Panc1 (cell line): Measurements from ENCODE around the gene KAZN. TPM values are rescaled to one million over a fixed set of nuclear protein-coding genes. Genes with fewer than 3 reads are reported as not detected.

Experiments
- ATAC-seq: fragments of 200-7000 bp; cut with Tn5 transposase; 2 replicates; pipeline ENCODE4 v1.9.1; 2020; ENCODE audit warnings: mild to moderate bottlenecking, moderate library complexity
- BruUV-seq: library from RNA; stranded (reverse); fragments of 400-500 nt; replicated peaks from 2 replicates; lab custom pipeline; 2021; lab: Mats Ljungman, UMichigan
- CTCF ChIA-PET: fragments of 300-600 bp; sonication (Branson Sonifier 250); formaldehyde crosslinking; loops from one replicate; lab custom pipeline; 2022; ENCODE audit warnings: antibody characterized with exemption; lab: Charles Lee
- POLR2A ChIA-PET: fragments of 300-600 bp; sonication (Branson Sonifier 250); formaldehyde crosslinking; loops from one replicate; lab custom pipeline; 2022; ENCODE audit warnings: antibody characterized with exemption; lab: Charles Lee
- DNase-seq: peaks from one replicate; pipeline ENCODE4 v3.0.0-alpha.2; 2010; ENCODE audit warnings: low read depth, low spot score
- H3K27ac ChIP-seq: 2 replicates; pipeline ENCODE4 v1.5.1; 2011; ENCODE audit warnings: mild to moderate bottlenecking, low read length, inconsistent platforms
- H3K27me3 ChIP-seq: fragments of 200-500 bp; sonication (Bioruptor generic); 2 replicates; pipeline ENCODE4 v1.6.0; 2014; ENCODE audit warnings: low read length, inconsistent platforms; ENCODE audit not compliant: control insufficient read depth, insufficient read depth
- H3K36me3 ChIP-seq: fragments of 200-500 bp; sonication (Bioruptor generic); 2 replicates; pipeline ENCODE4 v1.5.1; 2014; ENCODE audit warnings: inconsistent platforms, mild to moderate bottlenecking, low read length, moderate library complexity; ENCODE audit not compliant: control insufficient read depth, insufficient read depth
- H3K4me1 ChIP-seq: 2 replicates; pipeline ENCODE4 v1.5.1; 2011; ENCODE audit warnings: inconsistent platforms, mild to moderate bottlenecking, low read length, moderate library complexity; ENCODE audit not compliant: control insufficient read depth, insufficient read depth
- H3K4me3 ChIP-seq, 2 experiments: 2 replicates each; pipeline ENCODE4 v1.5.1; 2011 to 2012; ENCODE audit warnings: low read depth in 2 of 2, low read length in 2 of 2, mild to moderate bottlenecking in 2 of 2, inconsistent platforms in 1 of 2, moderate library complexity in 1 of 2
- H3K9me3 ChIP-seq: fragments of 200-500 bp; sonication (Bioruptor generic); 2 replicates; pipeline ENCODE4 v1.5.1; 2014; ENCODE audit warnings: low read depth, mild to moderate bottlenecking, inconsistent platforms, low read length, moderate library complexity; ENCODE audit not compliant: control insufficient read depth, insufficient read depth
- CTCF ChIP-seq: fragments of 450-650 bp; IDR thresholded peaks from 2 replicates; pipeline ENCODE4 v1.5.1; 2017; ENCODE audit warnings: mild to moderate bottlenecking
- POLR2AphosphoS5 ChIP-seq: IDR thresholded peaks from 2 replicates; pipeline ENCODE4 v1.6.1; 2012; ENCODE audit warnings: mild to moderate bottlenecking, low read depth, low read length, moderate library complexity
- REST ChIP-seq, 2 experiments: IDR thresholded peaks; 2 replicates each; pipeline ENCODE4 v1.6.1; 2011 to 2012; ENCODE audit warnings: low read depth in 2 of 2, control low read depth in 1 of 2, low read length in 1 of 2, mild to moderate bottlenecking in 1 of 2, moderate library complexity in 1 of 2; ENCODE audit not compliant: insufficient read depth in 1 of 2
- SIN3A ChIP-seq: IDR thresholded peaks from 2 replicates; pipeline ENCODE4 v1.6.1; 2012; ENCODE audit warnings: low read depth, mild to moderate bottlenecking, low read length, moderate library complexity, borderline replicate concordance; ENCODE audit not compliant: insufficient read depth
- TCF7L2 ChIP-seq: IDR thresholded peaks from 2 replicates; pipeline ENCODE4 v1.6.1; 2011; ENCODE audit warnings: mild to moderate bottlenecking, low read depth, low read length, inconsistent platforms
- in situ Hi-C: cut with HindIII; loops from 2 replicates; pipeline ENCODE4 v1.10.0; 2016; ENCODE audit warnings: low sequenced_read_pairs, low pct_unique_long_range_greater_than_20kb
- intact Hi-C: fragments of 100-400 bp; cut with micrococcal nuclease; formaldehyde crosslinking; loops from one replicate; pipeline ENCODE4 v1.10.0; 2022; ENCODE audit not compliant: unreplicated experiment
- total RNA-seq: library from RNA; stranded (reverse); gene quantifications from one replicate; pipeline ENCODE4 v1.2.1, GENCODE V29; 2021; ENCODE audit not compliant: unreplicated experiment

KAZN gene
- total RNA-seq, 1 experiment from 2014 or later: 6.6 TPM

GRCh38 chr1:14738235-14738634 is 139.8 kb downstream of the KAZN start:
- in situ Hi-C loops: no loop called here
- intact Hi-C loops: no loop called here
- no peak for TF ChIP-seq REST (IDR thresholded peaks at IDR 0.05; ENCODE audit: insufficient read depth in 1 of 2, low read depth in 2 of 2, low read length in 1 of 2)
- TF ChIP-seq POLR2AphosphoS5: no peak
- no peak for TF ChIP-seq SIN3A
- TF ChIP-seq TCF7L2: no peak
- TF ChIP-seq CTCF: no peak
- POLR2A ChIA-PET: no interaction called here
- no peak overlapping the region for H3K4me3 ChIP-seq
- BruUV-seq: no TSS peak
- H3K4me1 ChIP-seq: peaks cover 2% of the 10 kb centered on the region; the same call in 1 of the 2 replicates
- ATAC-seq (peak; percentile 41; the same call in 1 of the 2 replicates), DNase-seq (no peak)
- CTCF ChIA-PET: no interaction called here
- no peaks in the 10 kb centered on the region for H3K36me3 ChIP-seq
- H3K27ac ChIP-seq: no peak overlapping the region
- H3K9me3 ChIP-seq: no peaks in the 10 kb centered on the region
- no peaks in the 10 kb centered on the region for H3K27me3 ChIP-seq

- Histone ChIP-seq H3K27me3 (no peaks in the 10 kb centered on the region), H3K36me3 (no peaks in the 10 kb centered on the region), H3K27ac (no peak overlapping the region), H3K9me3 (no peaks in the 10 kb centered on the region), H3K4me1 (no peaks in the 10 kb centered on the region; the same call in 1 of the 2 replicates), H3K4me3 (no peak overlapping the region)
- TF ChIP-seq TCF7L2: no peak
- no peak for TF ChIP-seq REST (IDR thresholded peaks at IDR 0.05; ENCODE audit: insufficient read depth in 1 of 2, low read depth in 2 of 2, low read length in 1 of 2)
- TF ChIP-seq POLR2AphosphoS5: no peak
- no peak for TF ChIP-seq CTCF
- no peak for TF ChIP-seq SIN3A
- no TSS peak for BruUV-seq
- ATAC-seq (no peak), DNase-seq (no peak)
- CTCF ChIA-PET: no interaction called here
- POLR2A ChIA-PET: no interaction called here
- intact Hi-C loops: no loop called here
- in situ Hi-C loops: no loop called here
Observed at GRCh38 chr1:14738647-14739046, 140.2 kb downstream of the KAZN start.
